Measurements from ENCODE around the gene BCAP31. TPM values are rescaled to one million over a fixed set of nuclear protein-coding genes. Genes with fewer than 3 reads are reported as not detected.
A peak's percentile ranks its signal among the peaks of the same experiment; 100 is the strongest.
"Not testable (repeated sequence)": the region's sequence is repeated elsewhere in the genome, so short reads cannot be mapped to it uniquely, and the experiment has no call there.

The BCAP31 gene
- total and polyA plus RNA-seq, 4 donors, result 106 to 173 (median 144) TPM

- Histone ChIP-seq H3K36me3 (ENCODE audit: control insufficient read depth, insufficient read depth, low read length) (peaks cover 13% of the 10 kb centered on the region), H3K4me3 (ENCODE audit: low read depth, low read length) (no peak overlapping the region), H3K9me3 (ENCODE audit: control insufficient read depth, insufficient read depth, low read length) (no peaks in the 10 kb centered on the region), H3K27me3 (ENCODE audit: control insufficient read depth, insufficient read depth, low read length) (no peaks in the 10 kb centered on the region), H3K27ac (ENCODE audit: low read depth, low read length) (no peak overlapping the region), H3K4me1 (ENCODE audit: control insufficient read depth, insufficient read depth, low read length) (peaks cover 38% of the 10 kb centered on the region)
- no peak for DNase-seq (ENCODE audit: low read depth in 4 of 6, low spot score in 6 of 6)
- WGBS (ENCODE audit: insufficient coverage), result 86% methylated on average over 11 of the region's 14 CpGs
Observed at GRCh38 chrX:153762626-153763173, 38.5 kb upstream of the BCAP31 start.

GRCh38 chrX:153761863-153762262 is 37.7 kb upstream of the BCAP31 start:
- H3K27ac ChIP-seq (ENCODE audit: low read depth, low read length), result no peak overlapping the region
- H3K27me3 ChIP-seq (ENCODE audit: control insufficient read depth, insufficient read depth, low read length), result no peaks in the 10 kb centered on the region
- peaks cover 5% of the 10 kb centered on the region for H3K36me3 ChIP-seq (ENCODE audit: control insufficient read depth, insufficient read depth, low read length)
- no peaks in the 10 kb centered on the region for H3K9me3 ChIP-seq (ENCODE audit: control insufficient read depth, insufficient read depth, low read length)
- peaks cover 30% of the 10 kb centered on the region for H3K4me1 ChIP-seq (ENCODE audit: control insufficient read depth, insufficient read depth, low read length)
- no peak for DNase-seq (ENCODE audit: low read depth in 4 of 6, low spot score in 6 of 6)
- H3K4me3 ChIP-seq (ENCODE audit: low read depth, low read length), result no peak overlapping the region
- WGBS (ENCODE audit: insufficient coverage), result 74% methylated on average over 14 of the region's 15 CpGs

- no CpG with 5 or more reads among the region's 1 CpG for WGBS (ENCODE audit: insufficient coverage)
- Histone ChIP-seq H3K9me3 (ENCODE audit: control insufficient read depth, insufficient read depth, low read length) (no peaks in the 10 kb centered on the region), H3K4me3 (ENCODE audit: low read depth, low read length) (no peak overlapping the region), H3K36me3 (ENCODE audit: control insufficient read depth, insufficient read depth, low read length) (no peaks in the 10 kb centered on the region), H3K27ac (ENCODE audit: low read depth, low read length) (no peak overlapping the region), H3K4me1 (ENCODE audit: control insufficient read depth, insufficient read depth, low read length) (no peaks in the 10 kb centered on the region), H3K27me3 (ENCODE audit: control insufficient read depth, insufficient read depth, low read length) (no peaks in the 10 kb centered on the region)
- no peak for DNase-seq (ENCODE audit: low read depth in 4 of 6, low spot score in 6 of 6)
Observed at GRCh38 chrX:153755136-153755535, 30.9 kb upstream of the BCAP31 start.

- no peak overlapping the region for H3K4me3 ChIP-seq (ENCODE audit: low read depth, low read length)
- no peak for DNase-seq (ENCODE audit: low read depth in 4 of 6, low spot score in 6 of 6)
- no peaks in the 10 kb centered on the region for H3K27me3 ChIP-seq (ENCODE audit: control insufficient read depth, insufficient read depth, low read length)
- H3K36me3 ChIP-seq (ENCODE audit: control insufficient read depth, insufficient read depth, low read length), result no peaks in the 10 kb centered on the region
- H3K27ac ChIP-seq (ENCODE audit: low read depth, low read length), result no peak overlapping the region
- WGBS (ENCODE audit: insufficient coverage), result 60% methylated on average over 11 of the region's 12 CpGs
- no peaks in the 10 kb centered on the region for H3K4me1 ChIP-seq (ENCODE audit: control insufficient read depth, insufficient read depth, low read length)
- peaks cover 2% of the 10 kb centered on the region for H3K9me3 ChIP-seq (ENCODE audit: control insufficient read depth, insufficient read depth, low read length)
Observed at GRCh38 chrX:153750127-153750774, 26.1 kb upstream of the BCAP31 start.

DNA sequence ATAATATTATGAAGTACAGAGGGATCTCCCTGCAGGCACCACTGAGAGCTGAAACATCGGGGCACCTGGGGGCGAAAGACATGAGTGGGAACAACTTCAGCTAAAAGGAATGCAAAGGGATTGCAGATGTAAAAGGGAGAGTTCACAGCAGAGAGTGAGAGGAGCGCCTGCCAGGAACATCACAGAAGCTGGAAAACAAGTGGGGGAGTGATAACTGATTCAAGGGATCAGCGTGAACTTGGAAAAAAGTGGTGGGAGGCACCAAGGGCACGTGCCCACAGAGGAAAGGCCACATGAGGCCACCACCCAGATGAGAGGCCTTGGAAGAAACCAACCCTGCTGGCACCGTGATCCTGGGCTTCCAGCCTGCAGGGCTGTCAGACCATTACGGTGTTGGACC is 24.8 kb upstream of the BCAP31 start:
- H3K27ac ChIP-seq (ENCODE audit: low read depth, low read length); H3K27me3 ChIP-seq (ENCODE audit: control insufficient read depth, insufficient read depth, low read length); H3K9me3 ChIP-seq (ENCODE audit: control insufficient read depth, insufficient read depth, low read length); H3K36me3 ChIP-seq (ENCODE audit: control insufficient read depth, insufficient read depth, low read length); H3K4me1 ChIP-seq (ENCODE audit: control insufficient read depth, insufficient read depth, low read length); DNase-seq (ENCODE audit: low read depth in 4 of 6, low spot score in 6 of 6); H3K4me3 ChIP-seq (ENCODE audit: low read depth, low read length): not testable (repeated sequence)
- 74% methylated on average over 7 of the region's 7 CpGs for WGBS (ENCODE audit: insufficient coverage)

DNA sequence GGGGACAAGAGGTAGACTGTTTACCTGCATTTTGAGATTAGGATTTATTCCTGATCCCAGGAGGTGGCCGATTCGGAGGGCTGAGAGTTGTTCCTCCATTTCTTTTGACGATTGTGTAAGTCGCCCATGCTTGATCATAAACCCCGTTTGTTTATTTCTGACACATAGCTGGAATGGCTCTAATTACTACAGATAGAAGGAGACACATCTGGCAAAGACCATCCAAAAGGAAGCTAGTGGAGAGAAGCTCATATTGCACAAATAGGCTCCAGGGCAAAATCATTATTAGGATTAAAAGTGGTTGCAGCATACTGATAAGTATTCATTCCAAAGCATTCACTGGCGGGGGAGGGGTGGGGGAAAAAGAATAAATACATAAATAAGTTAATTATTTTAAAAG is 22.8 kb upstream of the BCAP31 start:
- DNase-seq (ENCODE audit: low read depth in 4 of 6, low spot score in 6 of 6), result peak in 1 of 6 donors; percentile 28
- not testable (repeated sequence) for H3K27me3 ChIP-seq (ENCODE audit: control insufficient read depth, insufficient read depth, low read length); H3K9me3 ChIP-seq (ENCODE audit: control insufficient read depth, insufficient read depth, low read length); H3K4me3 ChIP-seq (ENCODE audit: low read depth, low read length); H3K27ac ChIP-seq (ENCODE audit: low read depth, low read length); H3K36me3 ChIP-seq (ENCODE audit: control insufficient read depth, insufficient read depth, low read length)
- H3K4me1 ChIP-seq (ENCODE audit: control insufficient read depth, insufficient read depth, low read length), result peaks cover 13% of the 10 kb centered on the region
- 76% methylated on average over 5 of the region's 6 CpGs for WGBS (ENCODE audit: insufficient coverage)

GRCh38 chrX:153746359-153746758 is 22.2 kb upstream of the BCAP31 start:
- Histone ChIP-seq H3K36me3 (ENCODE audit: control insufficient read depth, insufficient read depth, low read length) (peaks cover 3% of the 10 kb centered on the region), H3K9me3 (ENCODE audit: control insufficient read depth, insufficient read depth, low read length) (peaks cover 2% of the 10 kb centered on the region), H3K4me3 (ENCODE audit: low read depth, low read length) (no peak overlapping the region), H3K27me3 (ENCODE audit: control insufficient read depth, insufficient read depth, low read length) (no peaks in the 10 kb centered on the region), H3K4me1 (ENCODE audit: control insufficient read depth, insufficient read depth, low read length) (peaks cover 13% of the 10 kb centered on the region), H3K27ac (ENCODE audit: low read depth, low read length) (no peak overlapping the region)
- 78% methylated on average over 3 of the region's 3 CpGs for WGBS (ENCODE audit: insufficient coverage)
- no peak for DNase-seq (ENCODE audit: low read depth in 4 of 6, low spot score in 6 of 6)

DNA sequence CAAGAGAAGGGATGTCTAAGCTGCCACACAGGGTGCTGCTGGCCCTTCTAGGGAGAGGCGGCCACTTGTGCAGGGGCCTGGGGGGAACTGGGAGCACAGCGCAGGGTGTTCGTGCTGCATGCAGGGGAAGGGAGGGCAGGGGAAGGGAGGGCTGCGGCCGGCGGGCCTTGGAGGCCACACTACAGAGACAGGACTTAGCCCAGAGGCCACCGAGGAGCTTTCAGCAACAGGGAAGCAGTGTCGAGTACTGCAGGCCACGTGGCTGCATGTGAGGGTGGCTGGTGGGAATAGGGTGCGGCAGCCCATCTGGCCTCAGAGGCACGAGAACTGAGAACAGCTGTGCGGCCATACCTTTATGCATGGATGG is 20.9 kb upstream of the BCAP31 start:
- H3K9me3 ChIP-seq (ENCODE audit: control insufficient read depth, insufficient read depth, low read length); DNase-seq (ENCODE audit: low read depth in 4 of 6, low spot score in 6 of 6); H3K27ac ChIP-seq (ENCODE audit: low read depth, low read length); H3K27me3 ChIP-seq (ENCODE audit: control insufficient read depth, insufficient read depth, low read length); H3K4me3 ChIP-seq (ENCODE audit: low read depth, low read length): not testable (repeated sequence)
- H3K36me3 ChIP-seq (ENCODE audit: control insufficient read depth, insufficient read depth, low read length), result peaks cover 14% of the 10 kb centered on the region
- H3K4me1 ChIP-seq (ENCODE audit: control insufficient read depth, insufficient read depth, low read length), result peaks cover 13% of the 10 kb centered on the region
- WGBS (ENCODE audit: insufficient coverage), result 60% methylated on average over 12 of the region's 12 CpGs

GRCh38 chrX:153744210-153745066 is 20.3 kb upstream of the BCAP31 start:
- Histone ChIP-seq H3K4me3 (ENCODE audit: low read depth, low read length) (no peak overlapping the region), H3K9me3 (ENCODE audit: control insufficient read depth, insufficient read depth, low read length) (peaks cover 2% of the 10 kb centered on the region), H3K27ac (ENCODE audit: low read depth, low read length) (no peak overlapping the region), H3K36me3 (ENCODE audit: control insufficient read depth, insufficient read depth, low read length) (peaks cover 19% of the 10 kb centered on the region), H3K27me3 (ENCODE audit: control insufficient read depth, insufficient read depth, low read length) (no peaks in the 10 kb centered on the region), H3K4me1 (ENCODE audit: control insufficient read depth, insufficient read depth, low read length) (peaks cover 13% of the 10 kb centered on the region)
- 27% methylated on average over 35 of the region's 38 CpGs for WGBS (ENCODE audit: insufficient coverage)
- peak in 2 of 6 donors; percentile 44 to 69 for DNase-seq (ENCODE audit: low read depth in 4 of 6, low spot score in 6 of 6)
